Measurements from ENCODE around the gene IGFBP4. TPM values are rescaled to one million over a fixed set of nuclear protein-coding genes. Genes with fewer than 3 reads are reported as not detected.

The IGFBP4 gene
- total and polyA plus RNA-seq, 2 of the 13 experiments (the other 11 are each of a cell fraction or from before 2014, with no cell fraction given), result 4.1 to 49.0 TPM

- TF ChIP-seq ZXDC (CRISPR knock-in tag; IDR thresholded peaks at IDR 0.05), result 0 out of 2 replicates have a peak, but pooled peaks have one; percentile 44
- no peak for TF ChIP-seq TBX3 (IDR thresholded peaks at IDR 0.05; ENCODE audit: borderline replicate concordance)
- no peak for TF ChIP-seq ZNF350 (CRISPR knock-in tag; IDR thresholded peaks at IDR 0.05; ENCODE audit: borderline replicate concordance, low read depth)
- no peak for TF ChIP-seq HNF4A (CRISPR knock-in tag; IDR thresholded peaks at IDR 0.05)
- TF ChIP-seq BRCA1 (CRISPR knock-in tag; IDR thresholded peaks at IDR 0.05), result no peak
- TF ChIP-seq ZBTB1 (CRISPR knock-in tag; IDR thresholded peaks at IDR 0.05; ENCODE audit: borderline replicate concordance), result no peak
- no peak for TF ChIP-seq FOXM1 (CRISPR knock-in tag; IDR thresholded peaks at IDR 0.05)
- no peak for TF ChIP-seq ETV5 (CRISPR knock-in tag; IDR thresholded peaks at IDR 0.05; ENCODE audit: borderline replicate concordance)
- TF ChIP-seq SNAPC2 (CRISPR knock-in tag; IDR thresholded peaks at IDR 0.05), result no peak
- TF ChIP-seq SALL2 (CRISPR knock-in tag; IDR thresholded peaks at IDR 0.05), result no peak
- TF ChIP-seq RBM22 (optimal IDR thresholded peaks at IDR 0.05; ENCODE audit: low read length), result no peak
- no peak for TF ChIP-seq ZNF33A (CRISPR knock-in tag; IDR thresholded peaks at IDR 0.05; ENCODE audit: borderline replicate concordance)
- TF ChIP-seq, protein P1, sequence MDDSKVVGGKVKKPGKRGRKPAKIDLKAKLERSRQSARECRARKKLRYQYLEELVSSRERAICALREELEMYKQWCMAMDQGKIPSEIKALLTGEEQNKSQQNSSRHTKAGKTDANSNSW (CRISPR knock-in tag; IDR thresholded peaks at IDR 0.05; ENCODE audit: borderline replicate concordance), result no peak
- 0 out of 2 replicates have a peak, but pooled peaks have one; percentile 5 for TF ChIP-seq FOXO1 (CRISPR knock-in tag; IDR thresholded peaks at IDR 0.05)
- no peak for TF ChIP-seq KLF6 (CRISPR knock-in tag; IDR thresholded peaks at IDR 0.05)
- TF ChIP-seq GPBP1L1 (CRISPR knock-in tag; IDR thresholded peaks at IDR 0.05), result no peak
- TF ChIP-seq ZNF615 (CRISPR knock-in tag; IDR thresholded peaks at IDR 0.05; ENCODE audit: borderline replicate concordance), result 0 out of 2 replicates have a peak, but pooled peaks have one; percentile 28
- TF ChIP-seq, protein P2, sequence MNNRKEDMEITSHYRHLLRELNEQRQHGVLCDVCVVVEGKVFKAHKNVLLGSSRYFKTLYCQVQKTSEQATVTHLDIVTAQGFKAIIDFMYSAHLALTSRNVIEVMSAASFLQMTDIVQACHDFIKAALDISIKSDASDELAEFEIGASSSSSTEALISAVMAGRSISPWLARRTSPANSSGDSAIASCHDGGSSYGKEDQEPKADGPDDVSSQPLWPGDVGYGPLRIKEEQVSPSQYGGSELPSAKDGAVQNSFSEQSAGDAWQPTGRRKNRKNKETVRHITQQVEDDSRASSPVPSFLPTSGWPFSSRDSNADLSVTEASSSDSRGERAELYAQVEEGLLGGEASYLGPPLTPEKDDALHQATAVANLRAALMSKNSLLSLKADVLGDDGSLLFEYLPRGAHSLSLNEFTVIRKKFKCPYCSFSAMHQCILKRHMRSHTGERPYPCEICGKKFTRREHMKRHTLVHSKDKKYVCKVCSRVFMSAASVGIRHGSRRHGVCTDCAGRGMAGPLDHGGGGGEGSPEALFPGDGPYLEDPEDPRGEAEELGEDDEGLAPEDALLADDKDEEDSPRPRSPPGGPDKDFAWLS (CRISPR knock-in tag; IDR thresholded peaks at IDR 0.05; ENCODE audit: borderline replicate concordance), result no peak
- 0 out of 2 replicates have a peak, but pooled peaks have one; percentile 62 for TF ChIP-seq ZNF75D (CRISPR knock-in tag; IDR thresholded peaks at IDR 0.05; ENCODE audit: borderline replicate concordance)
- TF ChIP-seq, protein P3, sequence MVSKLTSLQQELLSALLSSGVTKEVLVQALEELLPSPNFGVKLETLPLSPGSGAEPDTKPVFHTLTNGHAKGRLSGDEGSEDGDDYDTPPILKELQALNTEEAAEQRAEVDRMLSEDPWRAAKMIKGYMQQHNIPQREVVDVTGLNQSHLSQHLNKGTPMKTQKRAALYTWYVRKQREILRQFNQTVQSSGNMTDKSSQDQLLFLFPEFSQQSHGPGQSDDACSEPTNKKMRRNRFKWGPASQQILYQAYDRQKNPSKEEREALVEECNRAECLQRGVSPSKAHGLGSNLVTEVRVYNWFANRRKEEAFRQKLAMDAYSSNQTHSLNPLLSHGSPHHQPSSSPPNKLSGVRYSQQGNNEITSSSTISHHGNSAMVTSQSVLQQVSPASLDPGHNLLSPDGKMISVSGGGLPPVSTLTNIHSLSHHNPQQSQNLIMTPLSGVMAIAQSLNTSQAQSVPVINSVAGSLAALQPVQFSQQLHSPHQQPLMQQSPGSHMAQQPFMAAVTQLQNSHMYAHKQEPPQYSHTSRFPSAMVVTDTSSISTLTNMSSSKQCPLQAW (CRISPR knock-in tag; IDR thresholded peaks at IDR 0.05), result no peak
- TF ChIP-seq ZNF879 (CRISPR knock-in tag; IDR thresholded peaks at IDR 0.05), result 0 out of 2 replicates have a peak, but pooled peaks have one; percentile 31
- TF ChIP-seq MAZ (IDR thresholded peaks at IDR 0.05; ENCODE audit: borderline replicate concordance, low read depth, low read length), result no peak
- no peak for TF ChIP-seq MAZ (CRISPR knock-in tag; IDR thresholded peaks at IDR 0.05; ENCODE audit: low read depth)
- 0 out of 2 replicates have a peak, but pooled peaks have one; percentile 3 for TF ChIP-seq NCOA2 (CRISPR knock-in tag; IDR thresholded peaks at IDR 0.05)
- no peak for TF ChIP-seq PAF1 (CRISPR knock-in tag; IDR thresholded peaks at IDR 0.05)
Observed at GRCh38 chr17:40417258-40417608, 26.0 kb upstream of the IGFBP4 start (continued).

Data from HepG2 (cell line).